Neuronal stem cell (in vitro differentiated cells): Measurements from ENCODE around the gene CIITA.

ENCODE experiments used
- DNase-seq: peaks from one replicate; pipeline ENCODE4 v3.0.0-alpha.2; 2013; ENCODE audit warnings: low spot score
- H2AFZ ChIP-seq: one replicate; pipeline ENCODE4 v1.6.1; 2013; ENCODE audit warnings: mild to moderate bottlenecking, low read length, inconsistent platforms
- H2AK5ac ChIP-seq: 2 replicates; pipeline ENCODE4 v1.6.1; 2013; ENCODE audit warnings: low read depth, mild to moderate bottlenecking, inconsistent platforms, low read length, moderate library complexity, mixed read lengths
- H2BK120ac ChIP-seq: 2 replicates; pipeline ENCODE4 v1.6.1; 2013; ENCODE audit warnings: low read depth, mild to moderate bottlenecking, inconsistent platforms, low read length, moderate library complexity, mixed read lengths
- H2BK12ac ChIP-seq: one replicate; pipeline ENCODE4 v1.6.1; 2013; ENCODE audit warnings: low read length, inconsistent platforms
- H2BK15ac ChIP-seq: 2 replicates; pipeline ENCODE4 v1.6.1; 2013; ENCODE audit warnings: mild to moderate bottlenecking, low read length, inconsistent platforms, mixed read lengths
- H2BK5ac ChIP-seq: one replicate; pipeline ENCODE4 v1.6.1; 2013; ENCODE audit warnings: inconsistent platforms, mild to moderate bottlenecking, low read length, moderate library complexity
- H3K14ac ChIP-seq: one replicate; pipeline ENCODE4 v1.6.1; 2013; ENCODE audit warnings: low read length, inconsistent platforms
- H3K18ac ChIP-seq: 2 replicates; pipeline ENCODE4 v1.6.1; 2013; ENCODE audit warnings: low read length, inconsistent platforms
- H3K23ac ChIP-seq: 2 replicates; pipeline ENCODE4 v1.6.1; 2013; ENCODE audit warnings: low read depth, mild to moderate bottlenecking, mixed read lengths, low read length, inconsistent platforms; ENCODE audit not compliant: poor library complexity
- H3K27ac ChIP-seq: replicated peaks from 3 replicates; pipeline ENCODE4 v1.5.1; 2013; ENCODE audit warnings: low read length, inconsistent platforms
- H3K27me3 ChIP-seq, 3 experiments: 2 replicates each; pipeline ENCODE4 v1.6.1; 2013; ENCODE audit warnings: low read length in 3 of 3, mild to moderate bottlenecking in 2 of 3, inconsistent platforms in 1 of 3, low read depth in 1 of 3, mixed read lengths in 1 of 3, moderate library complexity in 1 of 3; ENCODE audit not compliant: control insufficient read depth in 3 of 3, insufficient read depth in 3 of 3
- H3K36me3 ChIP-seq, 2 donors: replicated peaks in 1 of 2; 2 replicates each; pipeline ENCODE4 v1.6.1; 2013; ENCODE audit warnings: low read length in 2 of 2; ENCODE audit not compliant: control insufficient read depth in 2 of 2, insufficient read depth in 2 of 2
- H3K4ac ChIP-seq: 2 replicates; pipeline ENCODE4 v1.6.1; 2013; ENCODE audit warnings: inconsistent platforms, mild to moderate bottlenecking, low read length, moderate library complexity
- H3K4me1 ChIP-seq, 2 donors: 1 replicate in 1 of 2; 2 replicates in 1 of 2; pipeline ENCODE4 v1.6.1; 2013; ENCODE audit warnings: low read length in 2 of 2, low read depth in 1 of 2; ENCODE audit not compliant: control insufficient read depth in 2 of 2, insufficient read depth in 1 of 2
- H3K4me2 ChIP-seq: one replicate; pipeline ENCODE4 v1.6.1; 2013; ENCODE audit warnings: mild to moderate bottlenecking, low read length, inconsistent platforms; ENCODE audit not compliant: insufficient read depth, poor library complexity, severe bottlenecking
- H3K4me3 ChIP-seq, 2 donors: 2 replicates each; pipeline ENCODE4 v1.5.1; 2013; ENCODE audit warnings: low read length in 2 of 2, mild to moderate bottlenecking in 2 of 2, inconsistent platforms in 1 of 2, moderate library complexity in 1 of 2
- H3K79me1 ChIP-seq: one replicate; pipeline ENCODE4 v1.6.1; 2013; ENCODE audit warnings: low read depth, mild to moderate bottlenecking, inconsistent platforms, low read length, moderate library complexity
- H3K9ac ChIP-seq: one replicate; pipeline ENCODE4 v1.6.1; 2013; ENCODE audit warnings: mild to moderate bottlenecking, low read depth, low read length, inconsistent platforms; ENCODE audit not compliant: poor library complexity
- H3K9me3 ChIP-seq, 2 donors: replicated peaks in 1 of 2; 2 replicates each; pipeline versions ENCODE3 to v1.6.1; 2013; ENCODE audit warnings: low read length in 2 of 2, mild to moderate bottlenecking in 2 of 2, inconsistent platforms in 1 of 2, low read depth in 1 of 2, mixed read lengths in 1 of 2, moderate library complexity in 1 of 2; ENCODE audit not compliant: control insufficient read depth in 2 of 2, insufficient read depth in 1 of 2
- H4K8ac ChIP-seq: one replicate; pipeline ENCODE4 v1.6.1; 2013; ENCODE audit warnings: low read depth, mild to moderate bottlenecking, inconsistent platforms, low read length, moderate library complexity
- H4K91ac ChIP-seq: one replicate; pipeline ENCODE4 v1.6.1; 2013; ENCODE audit warnings: low read length, low read depth, mild to moderate bottlenecking, inconsistent platforms; ENCODE audit not compliant: poor library complexity
- WGBS, 2 donors: extraction: QIAGEN DNeasy Blood & Tissue Kit; methylation state at CpG; one replicate each; pipeline ENCODE4 v1.1.7; 2013; ENCODE audit warnings: missing lambda C conversion rate in 2 of 2, mixed read lengths in 1 of 2; ENCODE audit not compliant: insufficient read length in 2 of 2, insufficient replicate concordance in 1 of 2; ENCODE audit errors: extremely low coverage in 2 of 2; 5-methylcytosine and 5-hydroxymethylcytosine counted together

The CIITA gene

GRCh38 chr16:10906482-10906881, 29.5 kb downstream of the CIITA start:
- WGBS, 2 donors: no CpG with 5 or more reads among the region's 19 CpGs
- DNase-seq: no peak

GRCh38 chr16:10906914-10907756, 30.1 kb downstream of the CIITA start:
- H3K27ac ChIP-seq: no peak overlapping the region
- H2AFZ ChIP-seq: no peak overlapping the region
- no peak overlapping the region for H4K91ac ChIP-seq
- H3K9ac ChIP-seq: no peak overlapping the region
- H2BK12ac ChIP-seq: no peak overlapping the region
- H3K9me3 ChIP-seq: no peaks in the 10 kb centered on the region
- peak overlapping the region; percentile 48 for H3K23ac ChIP-seq
- peak overlapping the region; percentile 8 for H3K18ac ChIP-seq
- H3K14ac ChIP-seq: no peak overlapping the region
- peak overlapping the region; percentile 41 for H2BK15ac ChIP-seq
- H3K79me1 ChIP-seq: no peaks in the 10 kb centered on the region
- no peaks in the 10 kb centered on the region for H3K4me1 ChIP-seq
- peak overlapping the region; percentile 30 for H2BK5ac ChIP-seq
- H3K4me3 ChIP-seq: no peak overlapping the region
- no peaks in the 10 kb centered on the region for H3K36me3 ChIP-seq
- no peak overlapping the region for H4K8ac ChIP-seq
- H3K4ac ChIP-seq: no peak overlapping the region
- H2BK120ac ChIP-seq: no peak overlapping the region
- peaks cover 0 to 5% (median 0%) of the 10 kb centered on the region in 3 experiments for H3K27me3 ChIP-seq
- no peak for DNase-seq
- peak overlapping the region; percentile 38 for H2AK5ac ChIP-seq
- H3K4me2 ChIP-seq: no peak overlapping the region
- WGBS, 2 donors: no CpG with 5 or more reads among the region's 46 CpGs

More at GRCh38 chr16:10906482-10906881, 29.5 kb downstream of the CIITA start:
- no peaks in the 10 kb centered on the region for H3K79me1 ChIP-seq
- H3K27me3 ChIP-seq: peaks cover 0 to 5% (median 0%) of the 10 kb centered on the region in 3 experiments
- H3K23ac ChIP-seq: peak overlapping the region; percentile 40
- H3K9ac ChIP-seq: no peak overlapping the region
- no peak overlapping the region for H4K91ac ChIP-seq
- H3K18ac ChIP-seq: peak overlapping the region; percentile 8
- H2BK12ac ChIP-seq: no peak overlapping the region
- H2BK15ac ChIP-seq: peak overlapping the region; percentile 41
- H4K8ac ChIP-seq: no peak overlapping the region
- no peak overlapping the region for H2BK120ac ChIP-seq
- no peak overlapping the region for H3K27ac ChIP-seq
- no peak overlapping the region for H2BK5ac ChIP-seq
- no peak overlapping the region for H3K4me2 ChIP-seq
- no peaks in the 10 kb centered on the region for H3K4me1 ChIP-seq
- H2AK5ac ChIP-seq: peak overlapping the region; percentile 38
- no peaks in the 10 kb centered on the region for H3K36me3 ChIP-seq
- H3K9me3 ChIP-seq: no peaks in the 10 kb centered on the region
- no peak overlapping the region for H3K4me3 ChIP-seq
- H2AFZ ChIP-seq: no peak overlapping the region
- no peak overlapping the region for H3K14ac ChIP-seq
- no peak overlapping the region for H3K4ac ChIP-seq

GRCh38 chr16:10907757-10908045, 30.7 kb downstream of the CIITA start:
- DNase-seq: no peak
- peaks cover 0 to 5% (median 0%) of the 10 kb centered on the region in 3 experiments for H3K27me3 ChIP-seq
- no peak overlapping the region for H3K4ac ChIP-seq
- no CpG with 5 or more reads among the region's 21 CpGs for WGBS, 2 donors
- H3K4me1 ChIP-seq: no peaks in the 10 kb centered on the region
- H4K91ac ChIP-seq: no peak overlapping the region
- H4K8ac ChIP-seq: no peak overlapping the region
- no peak overlapping the region for H3K14ac ChIP-seq
- no peak overlapping the region for H2BK120ac ChIP-seq
- peak overlapping the region; percentile 48 for H3K23ac ChIP-seq
- H2BK15ac ChIP-seq: no peak overlapping the region
- peak overlapping the region; percentile 30 for H2BK5ac ChIP-seq
- H2AFZ ChIP-seq: no peak overlapping the region
- H3K9me3 ChIP-seq: no peaks in the 10 kb centered on the region
- H3K79me1 ChIP-seq: no peaks in the 10 kb centered on the region
- H2BK12ac ChIP-seq: no peak overlapping the region
- H3K36me3 ChIP-seq: no peaks in the 10 kb centered on the region
- H2AK5ac ChIP-seq: no peak overlapping the region
- no peak overlapping the region for H3K27ac ChIP-seq
- H3K4me2 ChIP-seq: no peak overlapping the region
- H3K4me3 ChIP-seq: no peak overlapping the region
- H3K9ac ChIP-seq: no peak overlapping the region
- no peak overlapping the region for H3K18ac ChIP-seq

- Histone ChIP-seq H2AFZ (no peak overlapping the region), H2BK5ac (no peak overlapping the region), H2BK12ac (no peak overlapping the region), H3K36me3 (no peaks in the 10 kb centered on the region), H2AK5ac (no peak overlapping the region), H3K9me3 (no peaks in the 10 kb centered on the region), H3K27ac (no peak overlapping the region), H2BK120ac (no peak overlapping the region), H3K23ac (no peak overlapping the region), H3K9ac (no peak overlapping the region), H3K18ac (no peak overlapping the region), H3K4ac (no peak overlapping the region), H2BK15ac (no peak overlapping the region), H3K79me1 (no peaks in the 10 kb centered on the region), H3K4me1 (no peaks in the 10 kb centered on the region), H3K27me3 (peaks cover 0 to 8% (median 0%) of the 10 kb centered on the region in 3 experiments), H4K8ac (no peak overlapping the region), H4K91ac (no peak overlapping the region), H3K4me3 (no peak overlapping the region), H3K14ac (no peak overlapping the region), H3K4me2 (no peak overlapping the region)
- DNase-seq: no peak
These were observed 34.3 kb downstream of the CIITA start for GRCh38 chr16:10911267-10911666.
